ENCODE results near the gene TH. TPM values are rescaled to one million over a fixed set of nuclear protein-coding genes. Genes with fewer than 3 reads are reported as not detected.

The TH gene
- total and polyA plus RNA-seq, 7 donors = 0.17 TPM; not detected in 6

GRCh38 chr11:2144544-2145248, 26.9 kb downstream of the TH start:
- Histone ChIP-seq H3K36me3 (no peaks in the 10 kb centered on the region), H3K4me3 (no peak overlapping the region), H3K27ac (no peak overlapping the region), H3K27me3 (peaks cover 60 to 100% (median 92%) of the 10 kb centered on the region in 3 donors), H3K4me1 (peaks cover 0 to 21% (median 11%) of the 10 kb centered on the region in 4 donors), H3K9me3 (no peaks in the 10 kb centered on the region)
- intact Hi-C loops (cut with DNase I) = no loop called here
- WGBS, 2 donors = 18 to 19% methylated on average over 18 of the region's 18 CpGs
- TF ChIP-seq POLR2AphosphoS5 (IDR thresholded peaks at IDR 0.05) = no peak
- no peak for TF ChIP-seq POLR2A (IDR thresholded peaks at IDR 0.05)
- no peak for TF ChIP-seq EP300 (IDR thresholded peaks at IDR 0.05)
- no peak for TF ChIP-seq CTCF (IDR thresholded peaks at IDR 0.05)
- DNase-seq = no peak

- peaks cover 65 to 99% (median 90%) of the 10 kb centered on the region in 3 donors for H3K27me3 ChIP-seq
- no peak for TF ChIP-seq CTCF (IDR thresholded peaks at IDR 0.05)
- TF ChIP-seq POLR2AphosphoS5 (IDR thresholded peaks at IDR 0.05) = no peak
- TF ChIP-seq EP300 (IDR thresholded peaks at IDR 0.05) = no peak
- TF ChIP-seq POLR2A (IDR thresholded peaks at IDR 0.05) = no peak
- no peak overlapping the region for H3K4me3 ChIP-seq
- H3K9me3 ChIP-seq = no peaks in the 10 kb centered on the region
- no peaks in the 10 kb centered on the region for H3K36me3 ChIP-seq
- H3K4me1 ChIP-seq = peaks cover 0 to 25% (median 16%) of the 10 kb centered on the region in 4 donors
- intact Hi-C loops (cut with DNase I) = no loop called here
- no peak overlapping the region for H3K27ac ChIP-seq
- 1 to 2% methylated on average over 72 of the region's 72 CpGs for WGBS, 2 donors
- DNase-seq = no peak
Measured at GRCh38 chr11:2143799-2144543, 27.6 kb downstream of the TH start.

GRCh38 chr11:2143477-2143798, 28.2 kb downstream of the TH start:
- H3K9me3 ChIP-seq = no peaks in the 10 kb centered on the region
- peaks cover 0 to 31% (median 21%) of the 10 kb centered on the region in 4 donors for H3K4me1 ChIP-seq
- no peak overlapping the region for H3K4me3 ChIP-seq
- no peak for DNase-seq
- WGBS, 2 donors = 6 to 11% methylated on average over 12 of the region's 12 CpGs
- H3K27me3 ChIP-seq = peaks cover 70 to 99% (median 90%) of the 10 kb centered on the region in 3 donors
- TF ChIP-seq CTCF (IDR thresholded peaks at IDR 0.05) = no peak
- no peak for TF ChIP-seq POLR2A (IDR thresholded peaks at IDR 0.05)
- TF ChIP-seq EP300 (IDR thresholded peaks at IDR 0.05) = no peak
- TF ChIP-seq POLR2AphosphoS5 (IDR thresholded peaks at IDR 0.05) = no peak
- intact Hi-C loops (cut with DNase I) = no loop called here
- no peaks in the 10 kb centered on the region for H3K36me3 ChIP-seq
- H3K27ac ChIP-seq = no peak overlapping the region

- H3K27me3 ChIP-seq = peaks cover 72 to 99% (median 95%) of the 10 kb centered on the region in 3 donors
- intact Hi-C loops (cut with DNase I) = no loop called here
- H3K4me1 ChIP-seq = peaks cover 0 to 37% (median 28%) of the 10 kb centered on the region in 4 donors
- no peak for DNase-seq
- H3K36me3 ChIP-seq = no peaks in the 10 kb centered on the region
- H3K4me3 ChIP-seq = no peak overlapping the region
- no peaks in the 10 kb centered on the region for H3K9me3 ChIP-seq
- no peak overlapping the region for H3K27ac ChIP-seq
- no peak for TF ChIP-seq EP300 (IDR thresholded peaks at IDR 0.05)
- 2 to 10% methylated on average over 6 of the region's 6 CpGs for WGBS, 2 donors
Measured at GRCh38 chr11:2142762-2143202, 28.8 kb downstream of the TH start.

GRCh38 chr11:2142300-2142759, 29.3 kb downstream of the TH start:
- intact Hi-C loops (cut with DNase I) = no loop called here
- TF ChIP-seq EP300 (IDR thresholded peaks at IDR 0.05) (no peak), POLR2A (IDR thresholded peaks at IDR 0.05) (no peak), POLR2AphosphoS5 (IDR thresholded peaks at IDR 0.05) (no peak), CTCF (IDR thresholded peaks at IDR 0.05) (no peak)
- 15 to 19% methylated on average over 5 of the region's 5 CpGs for WGBS, 2 donors
- Histone ChIP-seq H3K4me3 (no peak overlapping the region), H3K27me3 (peaks cover 75 to 99% (median 95%) of the 10 kb centered on the region in 3 donors), H3K27ac (no peak overlapping the region), H3K36me3 (no peaks in the 10 kb centered on the region), H3K4me1 (peaks cover 0 to 42% (median 32%) of the 10 kb centered on the region in 4 donors), H3K9me3 (no peaks in the 10 kb centered on the region)
- DNase-seq = no peak
